HG03139 (cell line): ENCODE data around the gene TMPRSS13.
"Not testable (repeated sequence)": the region's sequence is repeated elsewhere in the genome, so short reads cannot be mapped to it uniquely, and the experiment has no call there.

Source experiments
- ATAC-seq: cut with Tn5 transposase; IDR thresholded peaks from one replicate; pipeline ENCODE4 v1.9.1; 2021; ENCODE audit not compliant: unreplicated experiment

The TMPRSS13 gene

GRCh38 chr11:117950993-117951961 lies 22.1 kb upstream of the TMPRSS13 start:
- ATAC-seq = no peak

- ATAC-seq = no peak
Measured at GRCh38 chr11:117950301-117950700, 21.1 kb upstream of the TMPRSS13 start.

GRCh38 chr11:117949062-117949461 lies 19.9 kb upstream of the TMPRSS13 start:
- no peak for ATAC-seq

- not testable (repeated sequence) for ATAC-seq
Measured at GRCh38 chr11:117948466-117948865, 19.3 kb upstream of the TMPRSS13 start.

GRCh38 chr11:117947751-117948150 lies 18.5 kb upstream of the TMPRSS13 start:
- not testable (repeated sequence) for ATAC-seq

- ATAC-seq = peak; percentile 46
Measured at GRCh38 chr11:117946842-117947526, 17.8 kb upstream of the TMPRSS13 start.

- no peak for ATAC-seq
Measured at GRCh38 chr11:117946156-117946841, 17.1 kb upstream of the TMPRSS13 start.

- no peak for ATAC-seq
Measured at GRCh38 chr11:117945047-117945810, 16.0 kb upstream of the TMPRSS13 start.

- ATAC-seq = no peak
Measured at GRCh38 chr11:117944554-117944953, 15.4 kb upstream of the TMPRSS13 start.

GRCh38 chr11:117941976-117942654 lies 12.9 kb upstream of the TMPRSS13 start:
- no peak for ATAC-seq

GRCh38 chr11:117941163-117941707 lies 12.0 kb upstream of the TMPRSS13 start:
- ATAC-seq = no peak

- ATAC-seq = no peak
Measured at GRCh38 chr11:117940736-117941135, 11.5 kb upstream of the TMPRSS13 start.

- ATAC-seq = no peak
Measured at GRCh38 chr11:117936973-117937372, 7.8 kb upstream of the TMPRSS13 start.

GRCh38 chr11:117934526-117935307 lies 5.5 kb upstream of the TMPRSS13 start:
- no peak for ATAC-seq

GRCh38 chr11:117933930-117934329 lies 4.7 kb upstream of the TMPRSS13 start:
- ATAC-seq = no peak

- no peak for ATAC-seq
Measured at GRCh38 chr11:117933475-117933874, 4.3 kb upstream of the TMPRSS13 start.

- no peak for ATAC-seq
Measured at GRCh38 chr11:117932947-117933346, 3.7 kb upstream of the TMPRSS13 start.

GRCh38 chr11:117932426-117932825 lies 3.2 kb upstream of the TMPRSS13 start:
- ATAC-seq = no peak

GRCh38 chr11:117931971-117932370 lies 2.8 kb upstream of the TMPRSS13 start:
- ATAC-seq = no peak
